D341Med (cell line): Measurements from ENCODE around the gene MAP6.

Source experiments
- DNase-seq: peaks from one replicate; pipeline ENCODE4 v3.0.0; 2012; ENCODE audit warnings: low spot score

MAP6 gene

GRCh38 chr11:75627906-75628668, 40.8 kb downstream of the MAP6 start:
- DNase-seq = no peak

- no peak for DNase-seq
These were observed 41.8 kb downstream of the MAP6 start for GRCh38 chr11:75626889-75627529.

GRCh38 chr11:75625991-75626888, 42.6 kb downstream of the MAP6 start:
- DNase-seq = no peak

GRCh38 chr11:75625021-75625420, 43.8 kb downstream of the MAP6 start:
- DNase-seq = no peak

GRCh38 chr11:75616281-75616680, 52.6 kb downstream of the MAP6 start:
- DNase-seq = no peak

- no peak for DNase-seq
These were observed 53.1 kb downstream of the MAP6 start for GRCh38 chr11:75615751-75616150.

GRCh38 chr11:75611823-75612222, 57.0 kb downstream of the MAP6 start:
- DNase-seq = no peak

GRCh38 chr11:75606099-75606498, 62.7 kb downstream of the MAP6 start:
- DNase-seq = no peak

GRCh38 chr11:75603791-75604736, 64.8 kb downstream of the MAP6 start:
- no peak for DNase-seq

GRCh38 chr11:75602951-75603350, 65.9 kb downstream of the MAP6 start:
- DNase-seq = no peak

GRCh38 chr11:75601494-75601893, 67.3 kb downstream of the MAP6 start:
- DNase-seq = no peak

- DNase-seq = no peak
These were observed 68.5 kb downstream of the MAP6 start for GRCh38 chr11:75600356-75600755.

GRCh38 chr11:75598900-75599299, 69.9 kb downstream of the MAP6 start:
- DNase-seq = no peak

GRCh38 chr11:75598264-75598663, 70.6 kb downstream of the MAP6 start:
- no peak for DNase-seq

GRCh38 chr11:75597636-75598035, 71.2 kb downstream of the MAP6 start:
- peak; percentile 79 for DNase-seq

GRCh38 chr11:75596914-75597313, 71.9 kb downstream of the MAP6 start:
- DNase-seq = no peak

GRCh38 chr11:75595429-75595828, 73.4 kb downstream of the MAP6 start:
- DNase-seq = no peak

GRCh38 chr11:75594211-75594610, 74.6 kb downstream of the MAP6 start:
- DNase-seq = no peak

GRCh38 chr11:75593286-75593915, 75.4 kb downstream of the MAP6 start:
- no peak for DNase-seq

GRCh38 chr11:75592715-75593114, 76.1 kb downstream of the MAP6 start:
- no peak for DNase-seq

GRCh38 chr11:75591966-75592365, 76.9 kb downstream of the MAP6 start:
- no peak for DNase-seq
